CD14-positive monocyte (primary cell): ENCODE results near the gene TAF1A. TPM values are rescaled to one million over a fixed set of nuclear protein-coding genes. Genes with fewer than 3 reads are reported as not detected.

Experiments used
- DNase-seq, 3 donors: peaks; one replicate each; pipeline ENCODE4 v3.0.0-alpha.2; 2011 to 2022
- H2AFZ ChIP-seq: 2 replicates; pipeline ENCODE4 v1.6.0; 2012; ENCODE audit warnings: mild to moderate bottlenecking, low read depth, low read length, inconsistent platforms; ENCODE audit not compliant: insufficient read depth, poor library complexity, severe bottlenecking
- H3K27ac ChIP-seq, 2 donors: 1 replicate in 1 of 2; 2 replicates in 1 of 2; pipeline ENCODE4 v1.5.1; 2012 to 2013; ENCODE audit warnings: low read length in 2 of 2, control low read depth in 1 of 2, inconsistent platforms in 1 of 2, low read depth in 1 of 2, mild to moderate bottlenecking in 1 of 2
- H3K27me3 ChIP-seq, 2 donors: one replicate each; pipeline versions ENCODE4 v1.6.0 to v1.6.1; 2011 to 2013; ENCODE audit warnings: low read length in 2 of 2; ENCODE audit not compliant: control insufficient read depth in 2 of 2, insufficient read depth in 2 of 2
- H3K36me3 ChIP-seq, 2 donors: replicated peaks in 1 of 2; 1 replicate in 1 of 2; 2 replicates in 1 of 2; pipeline versions ENCODE4 v1.5.1 to v1.6.1; 2012 to 2013; ENCODE audit warnings: low read length in 2 of 2, control low read depth in 1 of 2, inconsistent platforms in 1 of 2, mild to moderate bottlenecking in 1 of 2; ENCODE audit not compliant: insufficient read depth in 2 of 2, control insufficient read depth in 1 of 2
- H3K4me1 ChIP-seq, 2 donors: 1 replicate in 1 of 2; 2 replicates in 1 of 2; pipeline versions ENCODE4 v1.5.1 to v1.6.1; 2012 to 2013; ENCODE audit warnings: low read length in 2 of 2, control low read depth in 1 of 2, inconsistent platforms in 1 of 2, mild to moderate bottlenecking in 1 of 2, moderate library complexity in 1 of 2; ENCODE audit not compliant: insufficient read depth in 2 of 2, control insufficient read depth in 1 of 2
- H3K4me2 ChIP-seq: replicated peaks from 2 replicates; pipeline ENCODE3; 2012; ENCODE audit warnings: low read length, moderate library complexity, mild to moderate bottlenecking; ENCODE audit not compliant: poor library complexity, severe bottlenecking; ENCODE audit errors: extremely low read depth
- H3K4me3 ChIP-seq, 3 experiments: fragments of 200-600 bp in 1 of 3; sonication (generic) in 1 of 3; replicated peaks in 1 of 3; 1 replicate in 2 of 3; 2 replicates in 1 of 3; pipeline ENCODE4 v1.5.1; 2011 to 2013; ENCODE audit warnings: low read length in 3 of 3, mild to moderate bottlenecking in 3 of 3, control low read depth in 2 of 3, low read depth in 2 of 3, inconsistent platforms in 1 of 3, moderate library complexity in 1 of 3
- H3K79me2 ChIP-seq: 2 replicates; pipeline ENCODE4 v1.6.0; 2012; ENCODE audit warnings: mild to moderate bottlenecking, control low read depth, inconsistent platforms, low read length, moderate library complexity; ENCODE audit not compliant: insufficient read depth
- H3K9ac ChIP-seq: 2 replicates; pipeline ENCODE4 v1.6.0; 2017; ENCODE audit warnings: low read length, mild to moderate bottlenecking; ENCODE audit not compliant: insufficient read depth, poor library complexity, severe bottlenecking
- H3K9me3 ChIP-seq, 2 donors: replicated peaks in 1 of 2; 1 replicate in 1 of 2; 2 replicates in 1 of 2; pipeline versions ENCODE4 v1.5.1 to v1.6.1; 2012 to 2013; ENCODE audit warnings: low read length in 2 of 2, control low read depth in 1 of 2; ENCODE audit not compliant: control insufficient read depth in 1 of 2, insufficient read depth in 1 of 2
- H4K20me1 ChIP-seq: 2 replicates; pipeline ENCODE4 v1.6.0; 2012; ENCODE audit warnings: mild to moderate bottlenecking, low read length, control low read depth, moderate library complexity; ENCODE audit not compliant: insufficient read depth
- H3K27ac Mint-ChIP-seq, 7 donors: one replicate each; pipeline ENCODE4 v1.8.0; 2020; ENCODE audit warnings: mild to moderate bottlenecking in 7 of 7, mixed read lengths in 7 of 7, moderate library complexity in 6 of 7, inconsistent platforms in 2 of 7
- H3K27me3 Mint-ChIP-seq, 3 donors: one replicate each; pipeline ENCODE4 v1.8.0; 2021 to 2022; ENCODE audit warnings: low read depth in 3 of 3, mild to moderate bottlenecking in 3 of 3, mixed read lengths in 3 of 3, moderate library complexity in 3 of 3, inconsistent platforms in 1 of 3
- H3K36me3 Mint-ChIP-seq, 2 donors: one replicate each; pipeline ENCODE4 v1.8.0; 2020; ENCODE audit warnings: mixed read lengths in 2 of 2, inconsistent platforms in 1 of 2, mild to moderate bottlenecking in 1 of 2
- H3K4me1 Mint-ChIP-seq: one replicate; pipeline ENCODE4 v1.8.0; 2020; ENCODE audit warnings: mild to moderate bottlenecking, mixed read lengths
- H3K4me3 Mint-ChIP-seq, 2 donors: one replicate each; pipeline ENCODE4 v1.8.0; 2020; ENCODE audit warnings: mild to moderate bottlenecking in 2 of 2, mixed read lengths in 2 of 2, moderate library complexity in 1 of 2
- H3K9me3 Mint-ChIP-seq, 7 donors: one replicate each; pipeline ENCODE4 v1.8.0; 2020 to 2022; ENCODE audit warnings: mixed read lengths in 7 of 7, mild to moderate bottlenecking in 6 of 7, moderate library complexity in 6 of 7, inconsistent platforms in 2 of 7
- WGBS: methylation state at CpG from one replicate; pipeline ENCODE4 v1.1.5; 2013; ENCODE audit warnings: missing lambda C conversion rate; ENCODE audit not compliant: insufficient coverage; 5-methylcytosine and 5-hydroxymethylcytosine counted together
- intact Hi-C, 2 donors: fragments of 100-400 bp; cut with micrococcal nuclease; formaldehyde crosslinking; loops; one replicate each; pipeline versions ENCODE4 v1.15.0 to v1.15.1; 2023
- polyA plus RNA-seq, 3 donors: library from polyadenylated mRNA; depleted of rRNA in 1 of 3; unstranded in 2 of 3; stranded (reverse) in 1 of 3; fragments of 300-500 nt in 2 of 3; fragments of >200 nt in 1 of 3; fragmentation: Illumina TruSeq in 2 of 3; gene quantifications; 1 replicate in 2 of 3; 2 replicates in 1 of 3; pipeline ENCODE4 v1.2.3, GENCODE V29; 2012 to 2021
- TF ChIP-seq, protein P1 (sequence below): fragments of 200-600 bp; IDR thresholded peaks from one replicate; pipeline ENCODE4 v1.8.0; 2022; ENCODE audit warnings: antibody characterized with exemption, mild to moderate bottlenecking

The TAF1A gene
- polyA plus RNA-seq, 3 donors, result 1.3 to 5.1 (median 2.5) TPM

DNA sequence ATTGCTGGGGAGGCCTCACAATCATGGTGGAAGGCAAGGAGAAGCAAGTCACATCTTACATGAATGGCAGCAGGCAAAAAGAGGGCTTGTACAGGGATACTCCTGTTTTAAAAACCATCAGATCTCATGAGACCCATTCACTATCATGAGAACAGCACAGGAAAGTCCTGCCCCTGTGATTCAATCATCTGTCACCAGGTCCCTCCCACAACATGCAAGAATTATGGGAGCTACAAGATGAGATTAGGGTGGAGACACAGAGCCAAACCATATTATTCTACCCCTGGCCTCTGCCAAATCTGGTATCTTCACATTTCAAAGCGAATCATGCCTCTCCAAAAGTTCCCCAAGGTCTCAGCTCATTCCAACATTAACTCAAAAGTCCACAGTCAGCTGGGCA lies 17.0 kb upstream of the TAF1A start:
- WGBS, result 100% methylated on average over 1 of the region's 1 CpG
- H3K4me1 ChIP-seq, result no peaks in the 10 kb centered on the region
- H3K27ac Mint-ChIP-seq, result peak overlapping the region in 1 of 7 donors; percentile 60
- no peak overlapping the region for H3K9ac ChIP-seq
- intact Hi-C loops, result no loop called here
- peaks cover 2 to 13% (median 6%) of the 10 kb centered on the region in 7 donors for H3K9me3 Mint-ChIP-seq
- no peak overlapping the region for H3K27ac ChIP-seq
- no peaks in the 10 kb centered on the region for H4K20me1 ChIP-seq
- no peak overlapping the region for H3K4me3 Mint-ChIP-seq
- no peaks in the 10 kb centered on the region for H3K79me2 ChIP-seq
- no peaks in the 10 kb centered on the region for H3K36me3 ChIP-seq
- H3K4me3 ChIP-seq, result no peak overlapping the region
- no peaks in the 10 kb centered on the region for H3K9me3 ChIP-seq
- no peak overlapping the region for H2AFZ ChIP-seq
- TF ChIP-seq, protein P1, sequence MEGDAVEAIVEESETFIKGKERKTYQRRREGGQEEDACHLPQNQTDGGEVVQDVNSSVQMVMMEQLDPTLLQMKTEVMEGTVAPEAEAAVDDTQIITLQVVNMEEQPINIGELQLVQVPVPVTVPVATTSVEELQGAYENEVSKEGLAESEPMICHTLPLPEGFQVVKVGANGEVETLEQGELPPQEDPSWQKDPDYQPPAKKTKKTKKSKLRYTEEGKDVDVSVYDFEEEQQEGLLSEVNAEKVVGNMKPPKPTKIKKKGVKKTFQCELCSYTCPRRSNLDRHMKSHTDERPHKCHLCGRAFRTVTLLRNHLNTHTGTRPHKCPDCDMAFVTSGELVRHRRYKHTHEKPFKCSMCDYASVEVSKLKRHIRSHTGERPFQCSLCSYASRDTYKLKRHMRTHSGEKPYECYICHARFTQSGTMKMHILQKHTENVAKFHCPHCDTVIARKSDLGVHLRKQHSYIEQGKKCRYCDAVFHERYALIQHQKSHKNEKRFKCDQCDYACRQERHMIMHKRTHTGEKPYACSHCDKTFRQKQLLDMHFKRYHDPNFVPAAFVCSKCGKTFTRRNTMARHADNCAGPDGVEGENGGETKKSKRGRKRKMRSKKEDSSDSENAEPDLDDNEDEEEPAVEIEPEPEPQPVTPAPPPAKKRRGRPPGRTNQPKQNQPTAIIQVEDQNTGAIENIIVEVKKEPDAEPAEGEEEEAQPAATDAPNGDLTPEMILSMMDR, result no peak
- H3K27me3 Mint-ChIP-seq, result peaks cover 0 to 13% (median 7%) of the 10 kb centered on the region in 3 donors
- no peaks in the 10 kb centered on the region for H3K4me1 Mint-ChIP-seq
- no peak overlapping the region for H3K4me2 ChIP-seq
- H3K27me3 ChIP-seq, result no peaks in the 10 kb centered on the region
- DNase-seq, result no peak
- H3K36me3 Mint-ChIP-seq, result no peaks in the 10 kb centered on the region

DNA sequence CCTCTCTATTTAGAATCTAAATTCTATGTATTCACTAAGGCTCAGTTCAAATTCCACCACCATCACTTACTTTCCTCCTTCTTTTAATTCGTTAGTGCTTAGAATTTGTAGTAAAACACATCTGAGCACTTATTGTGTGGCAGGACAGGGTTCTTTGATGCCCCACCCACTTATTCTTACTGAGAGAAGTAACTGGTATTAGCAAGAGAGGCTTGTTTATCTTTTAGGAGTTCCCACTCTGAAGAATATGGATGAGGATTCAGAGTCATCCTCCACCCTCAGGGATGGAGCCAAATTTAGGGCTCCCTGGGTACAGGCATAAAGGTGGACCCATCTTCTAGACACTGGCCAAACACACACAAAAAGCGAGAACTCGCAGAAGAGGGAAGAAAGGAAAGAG lies 11.5 kb upstream of the TAF1A start:
- no peak for DNase-seq
- H3K27ac ChIP-seq, result no peak overlapping the region
- H3K79me2 ChIP-seq, result no peaks in the 10 kb centered on the region
- H3K4me1 Mint-ChIP-seq, result peaks cover 1% of the 10 kb centered on the region
- no peaks in the 10 kb centered on the region for H3K9me3 Mint-ChIP-seq
- no peaks in the 10 kb centered on the region for H3K36me3 Mint-ChIP-seq
- H3K4me1 ChIP-seq, result no peaks in the 10 kb centered on the region
- H3K4me3 ChIP-seq, result no peak overlapping the region
- no peak overlapping the region for H3K4me3 Mint-ChIP-seq
- no peaks in the 10 kb centered on the region for H3K27me3 ChIP-seq
- no peak overlapping the region for H3K27ac Mint-ChIP-seq
- intact Hi-C loops, result no loop called here
- H3K36me3 ChIP-seq, result no peaks in the 10 kb centered on the region
- H3K4me2 ChIP-seq, result no peak overlapping the region
- no peaks in the 10 kb centered on the region for H4K20me1 ChIP-seq
- TF ChIP-seq, protein P1, result no peak
- H3K27me3 Mint-ChIP-seq, result peaks cover 1 to 9% (median 5%) of the 10 kb centered on the region in 3 donors
- H2AFZ ChIP-seq, result peak overlapping the region; percentile 35
- WGBS, result no CpG with 5 or more reads among the region's 3 CpGs
- no peaks in the 10 kb centered on the region for H3K9me3 ChIP-seq
- H3K9ac ChIP-seq, result no peak overlapping the region
